Glutamatergic neuron (in vitro differentiated cells): ENCODE data around the gene CBLC. TPM values are rescaled to one million over a fixed set of nuclear protein-coding genes. Genes with fewer than 3 reads are reported as not detected.
A peak's percentile ranks its signal among the peaks of the same experiment; 100 is the strongest.

Source experiments
- DNase-seq: peaks from one replicate; pipeline ENCODE4 v3.0.0; 2022
- H3K27ac Mint-ChIP-seq: one replicate; pipeline ENCODE4 v1.8.0; 2020; ENCODE audit warnings: mild to moderate bottlenecking, mixed read lengths, inconsistent platforms; ENCODE audit not compliant: unreplicated experiment
- H3K27me3 Mint-ChIP-seq: one replicate; pipeline ENCODE4 v1.8.0; 2020; ENCODE audit warnings: mild to moderate bottlenecking, moderate library complexity, mixed read lengths, inconsistent platforms; ENCODE audit not compliant: unreplicated experiment
- H3K36me3 Mint-ChIP-seq: one replicate; pipeline ENCODE4 v1.8.0; 2020; ENCODE audit warnings: mild to moderate bottlenecking, mixed read lengths, inconsistent platforms; ENCODE audit not compliant: unreplicated experiment
- H3K4me1 Mint-ChIP-seq: one replicate; pipeline ENCODE4 v1.8.0; 2020; ENCODE audit warnings: mild to moderate bottlenecking, low read depth, mixed read lengths, inconsistent platforms; ENCODE audit not compliant: unreplicated experiment
- H3K4me3 Mint-ChIP-seq: one replicate; pipeline ENCODE4 v1.8.0; 2020; ENCODE audit warnings: mild to moderate bottlenecking, mixed read lengths, inconsistent platforms; ENCODE audit not compliant: unreplicated experiment
- H3K9me3 Mint-ChIP-seq: one replicate; pipeline ENCODE4 v1.8.0; 2020; ENCODE audit warnings: mild to moderate bottlenecking, moderate library complexity, mixed read lengths, inconsistent platforms; ENCODE audit not compliant: unreplicated experiment
- total RNA-seq: library from RNA; stranded (reverse); fragmentation: NEBNext Ultra II Directional; extraction: Animal tissue kit (Norgen Biotek cat#: 25700); gene quantifications from one replicate; pipeline ENCODE4 v1.2.1, GENCODE V29; 2021; ENCODE audit not compliant: unreplicated experiment
- TF ChIP-seq, protein P1 (sequence below): fragments of 200-600 bp; sonication (generic); IDR thresholded peaks from one replicate; pipeline ENCODE4 v1.5.0; 2021; ENCODE audit not compliant: partially characterized antibody, unreplicated experiment

CBLC gene
- total RNA-seq, 1 donor from 2014 or later = not detected

DNA sequence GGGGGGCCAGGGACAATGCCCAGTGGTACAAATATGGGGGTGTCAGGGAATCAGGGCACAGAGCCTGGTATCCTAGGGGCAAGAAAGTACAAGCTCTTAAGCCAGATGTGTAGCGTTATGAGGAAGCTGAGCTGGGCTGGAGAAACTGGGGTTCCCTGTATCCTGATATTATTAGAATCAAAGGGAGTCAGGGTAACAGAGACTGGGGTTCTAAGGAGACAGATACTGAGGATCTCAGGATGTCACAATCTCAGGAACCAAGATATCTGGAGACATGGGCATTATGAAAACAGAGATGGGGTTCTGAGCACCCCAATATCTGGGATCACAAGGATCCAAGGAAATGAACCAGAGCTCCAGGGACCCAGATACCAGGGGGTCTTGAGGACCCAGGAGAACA, 28.4 kb upstream of the CBLC start:
- H3K36me3 Mint-ChIP-seq = no peaks in the 10 kb centered on the region
- H3K9me3 Mint-ChIP-seq = peaks cover 2% of the 10 kb centered on the region
- H3K27ac Mint-ChIP-seq = no peak overlapping the region
- H3K27me3 Mint-ChIP-seq = peaks cover 25% of the 10 kb centered on the region
- TF ChIP-seq, protein P1, sequence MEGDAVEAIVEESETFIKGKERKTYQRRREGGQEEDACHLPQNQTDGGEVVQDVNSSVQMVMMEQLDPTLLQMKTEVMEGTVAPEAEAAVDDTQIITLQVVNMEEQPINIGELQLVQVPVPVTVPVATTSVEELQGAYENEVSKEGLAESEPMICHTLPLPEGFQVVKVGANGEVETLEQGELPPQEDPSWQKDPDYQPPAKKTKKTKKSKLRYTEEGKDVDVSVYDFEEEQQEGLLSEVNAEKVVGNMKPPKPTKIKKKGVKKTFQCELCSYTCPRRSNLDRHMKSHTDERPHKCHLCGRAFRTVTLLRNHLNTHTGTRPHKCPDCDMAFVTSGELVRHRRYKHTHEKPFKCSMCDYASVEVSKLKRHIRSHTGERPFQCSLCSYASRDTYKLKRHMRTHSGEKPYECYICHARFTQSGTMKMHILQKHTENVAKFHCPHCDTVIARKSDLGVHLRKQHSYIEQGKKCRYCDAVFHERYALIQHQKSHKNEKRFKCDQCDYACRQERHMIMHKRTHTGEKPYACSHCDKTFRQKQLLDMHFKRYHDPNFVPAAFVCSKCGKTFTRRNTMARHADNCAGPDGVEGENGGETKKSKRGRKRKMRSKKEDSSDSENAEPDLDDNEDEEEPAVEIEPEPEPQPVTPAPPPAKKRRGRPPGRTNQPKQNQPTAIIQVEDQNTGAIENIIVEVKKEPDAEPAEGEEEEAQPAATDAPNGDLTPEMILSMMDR = no peak
- DNase-seq = no peak
- peaks cover 7% of the 10 kb centered on the region for H3K4me1 Mint-ChIP-seq
- H3K4me3 Mint-ChIP-seq = peak overlapping the region; percentile 73

DNA sequence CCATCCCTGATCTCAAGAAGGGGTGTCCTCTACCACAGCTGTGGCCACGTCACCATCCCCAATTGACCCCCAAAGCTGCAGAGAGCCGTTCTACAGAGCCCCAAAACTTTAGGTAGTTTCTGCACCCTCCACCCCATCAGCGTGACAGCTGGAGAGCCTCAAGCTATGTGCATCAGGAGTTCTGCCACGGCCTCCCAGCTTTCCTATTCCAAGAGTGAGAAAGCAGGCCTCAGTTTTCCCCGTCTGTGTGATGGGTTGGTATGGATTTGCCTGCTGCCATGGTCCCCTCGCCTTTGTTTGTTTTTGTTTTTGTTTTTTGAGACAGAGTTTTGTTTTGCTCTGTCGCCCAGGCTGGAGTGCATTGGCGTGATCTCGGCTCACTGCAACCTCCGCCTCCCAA, 27.7 kb upstream of the CBLC start:
- no peaks in the 10 kb centered on the region for H3K9me3 Mint-ChIP-seq
- peaks cover 12% of the 10 kb centered on the region for H3K4me1 Mint-ChIP-seq
- no peaks in the 10 kb centered on the region for H3K36me3 Mint-ChIP-seq
- TF ChIP-seq, protein P1 = no peak
- peaks cover 25% of the 10 kb centered on the region for H3K27me3 Mint-ChIP-seq
- DNase-seq = no peak
- no peak overlapping the region for H3K27ac Mint-ChIP-seq
- H3K4me3 Mint-ChIP-seq = peak overlapping the region; percentile 73

DNA sequence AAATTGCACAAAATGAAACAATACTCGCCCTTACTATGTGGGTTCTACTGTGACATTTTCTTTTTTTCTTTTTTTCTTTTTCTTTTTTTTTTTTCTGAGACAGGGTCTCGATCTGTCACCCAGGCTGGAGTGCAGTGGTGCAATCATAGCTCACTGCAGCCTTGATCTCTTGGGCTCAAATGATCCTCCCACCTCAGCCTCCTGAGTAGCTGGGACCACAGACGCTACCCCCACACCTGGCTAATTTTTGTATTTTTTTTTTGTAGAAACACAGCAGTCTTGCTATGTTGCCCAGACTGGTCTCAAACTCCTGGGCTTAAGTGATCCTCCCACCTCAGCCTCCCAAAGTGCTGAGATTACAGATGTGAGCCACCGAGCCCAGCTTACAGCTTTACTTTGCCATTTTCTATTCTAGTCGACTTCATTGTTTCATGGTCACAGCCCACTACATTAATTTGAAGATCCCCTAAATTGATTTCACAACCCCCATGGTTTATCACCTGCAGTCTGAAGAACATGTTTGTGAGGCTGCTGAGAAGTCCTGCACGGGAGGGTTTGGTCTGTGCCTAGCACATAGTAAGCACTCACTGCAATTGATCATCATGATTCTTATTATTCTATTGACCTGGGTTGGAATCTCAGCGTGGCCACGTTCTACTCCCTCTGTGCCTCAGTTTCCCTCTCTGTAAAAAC, 25.4 kb upstream of the CBLC start:
- DNase-seq = no peak
- TF ChIP-seq, protein P1 = no peak
- no peaks in the 10 kb centered on the region for H3K36me3 Mint-ChIP-seq
- peak overlapping the region; percentile 38 for H3K27ac Mint-ChIP-seq
- H3K9me3 Mint-ChIP-seq = no peaks in the 10 kb centered on the region
- peak overlapping the region; percentile 38 for H3K4me3 Mint-ChIP-seq
- H3K4me1 Mint-ChIP-seq = peaks cover 12% of the 10 kb centered on the region
- peaks cover 17% of the 10 kb centered on the region for H3K27me3 Mint-ChIP-seq

DNA sequence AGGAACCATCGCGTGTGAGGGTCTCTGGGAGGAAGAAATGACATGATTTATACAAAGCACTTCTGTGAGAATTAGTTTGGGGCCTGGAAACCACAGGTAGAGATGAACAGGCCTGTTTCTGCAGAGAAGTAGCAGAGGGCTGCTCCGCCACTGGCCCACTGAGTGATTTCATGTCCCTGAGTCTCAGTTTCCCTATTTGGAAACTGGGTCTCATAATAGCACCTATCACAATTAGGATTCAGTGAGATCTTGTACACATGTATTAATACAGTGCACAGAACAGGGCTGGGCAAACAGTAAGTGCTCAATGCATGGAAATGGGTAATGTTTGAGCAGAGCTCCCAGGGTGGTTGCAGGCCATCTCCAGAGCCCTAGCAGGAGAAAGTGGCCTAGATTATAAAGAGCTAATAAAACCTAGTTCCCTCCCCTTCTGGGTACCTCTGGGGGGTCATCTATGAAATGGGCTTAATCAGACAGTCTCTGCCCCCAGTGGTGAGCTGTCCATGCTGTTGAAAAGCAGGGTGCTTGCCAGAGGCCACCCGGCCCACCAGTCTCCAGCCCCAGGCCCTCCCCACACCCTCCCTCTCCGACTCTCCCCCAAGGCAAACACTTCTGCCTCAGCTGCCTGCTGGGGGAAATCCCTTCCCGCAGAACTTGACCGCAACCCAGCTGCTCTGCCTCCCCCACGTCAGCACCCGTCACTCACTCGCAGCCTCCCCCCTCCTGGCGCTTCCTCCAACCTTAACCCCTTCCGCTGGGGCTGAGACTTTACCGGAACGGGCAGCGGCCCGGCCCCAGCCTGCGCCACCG, 24.7 kb upstream of the CBLC start:
- peak overlapping the region; percentile 38 for H3K4me3 Mint-ChIP-seq
- H3K27ac Mint-ChIP-seq = no peak overlapping the region
- peaks cover 2% of the 10 kb centered on the region for H3K9me3 Mint-ChIP-seq
- DNase-seq = no peak
- peaks cover 10% of the 10 kb centered on the region for H3K4me1 Mint-ChIP-seq
- H3K36me3 Mint-ChIP-seq = no peaks in the 10 kb centered on the region
- TF ChIP-seq, protein P1 = no peak
- peaks cover 15% of the 10 kb centered on the region for H3K27me3 Mint-ChIP-seq

DNA sequence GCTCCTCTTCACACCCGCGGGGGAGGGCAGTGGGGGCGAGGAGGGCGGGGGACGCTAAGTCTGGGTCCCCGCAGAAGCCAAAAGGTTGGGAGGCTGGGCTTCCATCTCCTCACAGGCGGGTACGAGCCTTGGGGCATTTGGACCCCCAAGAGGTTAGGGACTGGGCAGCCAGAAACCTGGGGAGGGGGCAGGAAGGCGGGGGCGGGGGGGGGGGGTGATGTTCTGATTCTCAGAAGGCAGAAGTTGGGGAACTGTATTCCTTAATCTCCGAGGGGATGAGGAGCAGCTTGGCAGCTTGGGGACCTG, 24.1 kb upstream of the CBLC start:
- no peak for DNase-seq
- TF ChIP-seq, protein P1 = no peak
- peaks cover 14% of the 10 kb centered on the region for H3K27me3 Mint-ChIP-seq
- H3K36me3 Mint-ChIP-seq = no peaks in the 10 kb centered on the region
- peak overlapping the region; percentile 62 for H3K4me3 Mint-ChIP-seq
- peaks cover 3% of the 10 kb centered on the region for H3K9me3 Mint-ChIP-seq
- H3K27ac Mint-ChIP-seq = no peak overlapping the region
- H3K4me1 Mint-ChIP-seq = peaks cover 9% of the 10 kb centered on the region
